ACC112 (cell line): Measurements from ENCODE around the gene ADCY1.

Source experiments
- H2AFZ ChIP-seq: fragments of 200-600 bp; sonication (generic); one replicate; pipeline ENCODE4 v1.6.0; 2017; ENCODE audit warnings: antibody characterized with exemption, low read length; ENCODE audit not compliant: unreplicated experiment
- H3K27ac ChIP-seq: fragments of 200-600 bp; sonication (generic); 2 replicates; pipeline ENCODE4 v1.5.1; 2014; ENCODE audit warnings: low read depth, mild to moderate bottlenecking, antibody characterized with exemption, low read length, moderate library complexity
- H3K27me3 ChIP-seq: fragments of 200-600 bp; sonication (generic); 2 replicates; pipeline ENCODE4 v1.6.1; 2014; ENCODE audit warnings: mild to moderate bottlenecking, antibody characterized with exemption, low read length, moderate library complexity, mixed read lengths; ENCODE audit not compliant: insufficient read depth
- H3K36me3 ChIP-seq: fragments of 200-600 bp; sonication (generic); 2 replicates; pipeline ENCODE4 v1.6.1; 2016; ENCODE audit warnings: mild to moderate bottlenecking, antibody characterized with exemption, low read length, moderate library complexity, mixed read lengths; ENCODE audit not compliant: insufficient read depth
- H3K4me1 ChIP-seq: fragments of 200-600 bp; sonication (generic); one replicate; pipeline ENCODE4 v1.6.1; 2016; ENCODE audit warnings: low read length, mixed read lengths; ENCODE audit not compliant: insufficient read depth, unreplicated experiment, control insufficient read depth
- H3K4me3 ChIP-seq: fragments of 200-600 bp; sonication (generic); 2 replicates; pipeline ENCODE4 v1.5.1; 2014; ENCODE audit warnings: mild to moderate bottlenecking, low read depth, low read length
- H3K79me2 ChIP-seq: fragments of 200-600 bp; sonication (generic); one replicate; pipeline ENCODE4 v1.6.0; 2016; ENCODE audit warnings: low read length; ENCODE audit not compliant: control insufficient read depth, unreplicated experiment, insufficient read depth

The ADCY1 gene

DNA sequence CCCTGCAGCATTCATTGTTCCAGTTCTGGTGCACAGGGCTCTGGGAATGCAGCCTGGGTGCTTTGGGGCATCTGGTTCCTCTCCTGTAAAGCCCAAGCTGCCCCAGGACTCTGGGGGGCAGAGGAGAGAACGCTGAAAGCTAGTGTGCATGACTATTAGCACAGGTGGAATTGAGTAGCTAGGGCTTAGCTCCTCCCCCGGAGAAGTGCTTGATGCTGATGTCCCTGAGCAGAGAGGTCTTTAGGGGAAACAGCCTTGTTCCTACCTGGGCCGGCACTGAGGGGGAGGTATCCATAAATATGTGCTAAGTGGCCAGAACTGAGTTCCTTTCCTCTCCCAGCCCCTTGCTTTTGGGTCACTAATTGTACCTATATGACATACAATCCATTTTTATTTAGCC is 3.9 kb downstream of the ADCY1 start:
- no peaks in the 10 kb centered on the region for H3K4me1 ChIP-seq
- H3K36me3 ChIP-seq, result no peaks in the 10 kb centered on the region
- peaks cover 55% of the 10 kb centered on the region for H3K27me3 ChIP-seq
- H3K27ac ChIP-seq, result no peak overlapping the region
- no peaks in the 10 kb centered on the region for H3K79me2 ChIP-seq
- no peak overlapping the region for H3K4me3 ChIP-seq
- H2AFZ ChIP-seq, result no peak overlapping the region

DNA sequence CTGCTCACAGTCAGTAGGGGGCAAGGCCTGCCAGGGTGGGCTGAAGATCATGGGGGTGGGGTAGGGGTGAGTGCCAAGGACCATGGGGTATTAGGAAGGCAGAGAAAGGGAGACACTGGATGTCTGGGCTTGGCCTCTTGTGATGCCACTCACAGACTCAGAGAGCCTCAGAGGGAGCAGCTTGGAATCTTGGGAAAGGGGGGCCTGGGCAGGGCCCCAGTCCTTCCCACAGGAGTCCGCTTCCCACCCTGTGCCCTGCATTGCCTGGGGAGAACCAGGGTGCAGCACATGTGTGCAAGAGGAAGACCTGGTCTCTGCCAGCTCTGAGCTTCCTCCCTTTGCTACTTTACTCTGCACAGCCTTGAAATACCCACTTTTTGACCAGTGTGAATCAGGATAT is 4.3 kb downstream of the ADCY1 start:
- no peaks in the 10 kb centered on the region for H3K36me3 ChIP-seq
- peaks cover 51% of the 10 kb centered on the region for H3K27me3 ChIP-seq
- H3K27ac ChIP-seq, result no peak overlapping the region
- H2AFZ ChIP-seq, result no peak overlapping the region
- H3K4me3 ChIP-seq, result no peak overlapping the region
- H3K79me2 ChIP-seq, result no peaks in the 10 kb centered on the region
- H3K4me1 ChIP-seq, result no peaks in the 10 kb centered on the region

DNA sequence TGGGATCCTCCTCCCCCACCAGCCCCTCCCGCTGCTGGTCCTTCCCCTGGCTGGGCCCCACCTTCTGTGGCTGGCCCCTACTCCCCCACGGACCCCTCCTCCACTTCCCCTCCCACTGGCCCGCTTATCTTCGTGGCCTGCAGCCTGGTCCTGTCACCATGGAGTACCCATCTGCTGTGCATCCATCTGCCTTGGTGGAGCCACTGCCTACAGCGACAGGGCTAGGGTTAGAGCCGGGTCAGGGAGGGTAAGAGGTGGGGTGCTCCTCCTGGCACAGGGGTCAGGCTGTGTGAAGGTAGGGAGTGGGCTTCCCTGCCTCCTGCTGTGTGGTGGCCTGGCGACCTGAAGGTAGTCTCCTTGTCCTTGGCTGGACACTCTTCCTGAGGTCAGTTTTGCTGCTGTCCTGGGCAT is 5.2 kb downstream of the ADCY1 start:
- H3K27ac ChIP-seq, result no peak overlapping the region
- H3K27me3 ChIP-seq, result peaks cover 45% of the 10 kb centered on the region
- H3K4me1 ChIP-seq, result no peaks in the 10 kb centered on the region
- H3K4me3 ChIP-seq, result no peak overlapping the region
- no peaks in the 10 kb centered on the region for H3K36me3 ChIP-seq
- H3K79me2 ChIP-seq, result no peaks in the 10 kb centered on the region
- H2AFZ ChIP-seq, result no peak overlapping the region

DNA sequence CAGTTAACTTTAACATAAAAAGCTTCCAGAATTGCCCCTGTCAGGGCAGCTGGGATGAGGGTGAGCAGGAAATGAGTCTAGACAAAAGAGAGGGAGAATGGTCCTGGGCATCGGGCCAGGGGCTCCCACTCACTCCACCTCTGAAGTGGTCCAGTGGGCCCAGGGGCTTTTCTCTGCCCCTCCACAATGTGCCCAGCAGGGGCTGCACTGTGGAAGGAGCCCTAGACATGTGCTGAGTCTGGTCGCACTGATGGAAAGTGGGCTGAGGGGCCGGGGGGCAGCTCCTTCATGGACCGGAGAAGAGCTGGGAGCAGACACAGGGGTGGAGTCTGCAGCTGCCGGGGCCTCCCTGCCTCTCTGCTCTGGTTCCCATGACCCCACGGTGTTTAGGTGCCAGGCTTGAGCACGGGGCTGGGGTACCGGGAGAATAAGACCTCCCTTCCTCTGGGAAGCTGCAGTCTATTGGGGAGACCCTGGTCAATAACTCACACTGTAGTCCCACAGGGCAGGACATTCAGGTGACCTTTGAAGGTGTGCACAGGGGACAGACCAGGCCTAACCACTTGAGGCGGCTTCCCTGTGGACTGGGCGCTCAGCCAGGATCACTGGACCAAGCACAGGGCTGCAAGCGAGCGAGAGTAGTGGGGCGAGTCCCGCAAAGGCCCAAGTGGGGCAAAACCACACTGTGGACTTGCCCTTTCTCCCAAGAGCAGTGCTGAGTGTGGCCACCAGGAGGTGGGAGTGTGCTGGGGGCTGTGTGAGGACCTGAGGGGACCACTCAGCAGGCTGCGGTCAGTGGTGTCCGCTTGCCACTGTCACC is 6.1 kb downstream of the ADCY1 start:
- peaks cover 37% of the 10 kb centered on the region for H3K27me3 ChIP-seq
- no peaks in the 10 kb centered on the region for H3K4me1 ChIP-seq
- H3K36me3 ChIP-seq, result no peaks in the 10 kb centered on the region
- no peak overlapping the region for H3K27ac ChIP-seq
- no peak overlapping the region for H3K4me3 ChIP-seq
- H2AFZ ChIP-seq, result no peak overlapping the region
- H3K79me2 ChIP-seq, result no peaks in the 10 kb centered on the region

DNA sequence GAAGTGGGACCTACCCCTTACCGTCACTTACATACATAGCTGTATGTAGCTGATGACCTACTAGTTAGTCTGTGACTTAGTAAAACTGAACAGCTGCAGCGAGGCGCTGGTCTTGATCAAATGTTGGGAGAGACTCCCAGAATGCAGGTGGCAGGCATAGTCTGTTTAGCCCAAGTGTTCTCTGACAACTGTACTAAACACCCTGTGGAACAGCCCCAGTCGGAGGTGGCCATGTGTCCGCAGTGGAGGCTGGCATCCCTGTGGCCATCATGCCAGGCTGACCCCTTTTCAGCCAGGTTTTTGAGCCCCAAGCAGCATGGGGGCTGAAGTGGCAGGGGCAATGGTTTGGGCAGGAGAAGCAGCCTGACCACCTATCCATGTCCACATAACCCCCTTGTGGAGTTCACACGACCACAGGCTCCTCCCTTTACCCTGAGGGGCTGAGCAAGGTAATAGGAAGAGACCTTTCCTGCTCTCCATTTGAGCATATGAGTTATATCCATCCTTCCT is 7.2 kb downstream of the ADCY1 start:
- Histone ChIP-seq H3K27me3 (peaks cover 27% of the 10 kb centered on the region), H3K27ac (no peak overlapping the region), H3K4me1 (no peaks in the 10 kb centered on the region), H3K4me3 (no peak overlapping the region), H3K36me3 (no peaks in the 10 kb centered on the region), H2AFZ (no peak overlapping the region), H3K79me2 (no peaks in the 10 kb centered on the region)

DNA sequence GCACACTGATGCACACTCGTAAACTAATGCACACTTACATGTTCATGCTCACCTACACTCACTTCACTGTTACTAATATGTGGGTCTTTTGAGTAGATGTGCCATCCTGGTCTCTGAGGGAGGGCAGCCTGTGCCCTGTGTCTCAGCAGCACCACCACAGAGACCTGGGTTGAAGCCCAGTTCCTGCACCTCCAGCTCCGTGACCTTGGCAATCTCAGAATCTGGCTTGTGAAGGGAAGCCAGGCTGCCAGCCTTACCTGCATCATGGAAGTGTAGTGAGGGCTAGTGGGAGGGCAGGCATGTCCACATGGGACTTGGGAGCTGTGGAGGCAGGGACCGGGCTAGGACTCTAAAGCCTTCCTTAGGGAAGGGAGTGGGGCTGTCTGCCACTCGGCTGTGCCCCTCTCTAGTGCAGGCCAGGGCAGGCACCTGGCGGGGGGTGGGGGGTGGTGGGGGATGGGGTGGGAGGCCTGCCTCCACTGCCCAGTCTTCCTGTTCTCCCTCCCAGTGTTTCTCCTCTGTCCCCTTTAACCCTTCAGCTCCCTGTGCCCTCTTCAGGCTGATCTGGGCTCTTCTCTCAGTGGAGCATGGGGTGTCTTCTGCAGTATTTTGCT is 8.1 kb downstream of the ADCY1 start:
- no peaks in the 10 kb centered on the region for H3K79me2 ChIP-seq
- H3K36me3 ChIP-seq, result no peaks in the 10 kb centered on the region
- no peak overlapping the region for H3K27ac ChIP-seq
- H2AFZ ChIP-seq, result no peak overlapping the region
- H3K4me3 ChIP-seq, result no peak overlapping the region
- no peaks in the 10 kb centered on the region for H3K4me1 ChIP-seq
- H3K27me3 ChIP-seq, result peaks cover 17% of the 10 kb centered on the region

DNA sequence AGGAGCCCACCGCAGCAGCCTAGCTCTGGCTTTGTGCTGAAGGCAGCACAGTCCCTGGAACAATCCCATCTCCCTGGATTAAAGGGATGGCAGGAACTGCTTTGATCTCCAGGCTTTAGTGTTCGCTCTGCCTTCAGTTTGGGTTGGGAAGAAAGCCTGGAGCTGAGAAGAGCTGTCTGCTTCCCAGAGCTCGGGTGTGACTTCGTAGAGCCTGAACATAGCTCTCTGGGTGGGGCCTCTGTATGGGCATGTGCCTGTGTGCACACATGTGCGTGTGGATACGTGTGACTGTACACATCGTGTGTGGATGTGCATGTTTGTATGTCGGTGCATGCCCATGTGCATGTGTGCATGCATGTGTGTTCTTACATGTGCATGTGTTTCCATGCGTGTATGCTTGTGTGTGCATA is 8.7 kb downstream of the ADCY1 start:
- Histone ChIP-seq H3K4me3 (no peak overlapping the region), H3K36me3 (no peaks in the 10 kb centered on the region), H3K79me2 (no peaks in the 10 kb centered on the region), H2AFZ (no peak overlapping the region), H3K27ac (no peak overlapping the region), H3K4me1 (no peaks in the 10 kb centered on the region), H3K27me3 (peaks cover 11% of the 10 kb centered on the region; the same call in 1 of the 2 replicates)

DNA sequence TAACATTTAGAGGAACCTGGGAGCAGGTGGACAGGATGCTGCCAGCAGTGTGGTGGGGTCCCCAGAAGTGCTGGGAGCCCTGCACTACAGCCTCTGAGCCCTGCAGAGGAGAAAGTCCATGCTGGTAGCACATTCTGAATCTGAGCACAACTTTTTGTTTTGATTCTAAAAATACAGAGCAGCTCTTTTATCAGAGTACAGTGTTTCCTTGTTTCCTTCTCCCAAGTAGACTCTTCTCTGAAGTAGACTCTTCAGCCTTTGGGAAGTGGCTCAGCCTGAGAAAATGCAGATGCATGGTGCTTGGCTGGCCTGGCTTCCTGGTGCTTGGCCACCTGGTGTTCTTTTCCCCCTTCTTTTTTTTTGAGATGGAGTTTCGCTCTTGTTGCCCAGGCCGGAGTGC is 9.1 kb downstream of the ADCY1 start:
- no peaks in the 10 kb centered on the region for H3K79me2 ChIP-seq
- no peak overlapping the region for H3K27ac ChIP-seq
- H3K4me3 ChIP-seq, result no peak overlapping the region
- H3K36me3 ChIP-seq, result no peaks in the 10 kb centered on the region
- peaks cover 7% of the 10 kb centered on the region; the same call in 1 of the 2 replicates for H3K27me3 ChIP-seq
- no peak overlapping the region for H2AFZ ChIP-seq
- no peaks in the 10 kb centered on the region for H3K4me1 ChIP-seq

DNA sequence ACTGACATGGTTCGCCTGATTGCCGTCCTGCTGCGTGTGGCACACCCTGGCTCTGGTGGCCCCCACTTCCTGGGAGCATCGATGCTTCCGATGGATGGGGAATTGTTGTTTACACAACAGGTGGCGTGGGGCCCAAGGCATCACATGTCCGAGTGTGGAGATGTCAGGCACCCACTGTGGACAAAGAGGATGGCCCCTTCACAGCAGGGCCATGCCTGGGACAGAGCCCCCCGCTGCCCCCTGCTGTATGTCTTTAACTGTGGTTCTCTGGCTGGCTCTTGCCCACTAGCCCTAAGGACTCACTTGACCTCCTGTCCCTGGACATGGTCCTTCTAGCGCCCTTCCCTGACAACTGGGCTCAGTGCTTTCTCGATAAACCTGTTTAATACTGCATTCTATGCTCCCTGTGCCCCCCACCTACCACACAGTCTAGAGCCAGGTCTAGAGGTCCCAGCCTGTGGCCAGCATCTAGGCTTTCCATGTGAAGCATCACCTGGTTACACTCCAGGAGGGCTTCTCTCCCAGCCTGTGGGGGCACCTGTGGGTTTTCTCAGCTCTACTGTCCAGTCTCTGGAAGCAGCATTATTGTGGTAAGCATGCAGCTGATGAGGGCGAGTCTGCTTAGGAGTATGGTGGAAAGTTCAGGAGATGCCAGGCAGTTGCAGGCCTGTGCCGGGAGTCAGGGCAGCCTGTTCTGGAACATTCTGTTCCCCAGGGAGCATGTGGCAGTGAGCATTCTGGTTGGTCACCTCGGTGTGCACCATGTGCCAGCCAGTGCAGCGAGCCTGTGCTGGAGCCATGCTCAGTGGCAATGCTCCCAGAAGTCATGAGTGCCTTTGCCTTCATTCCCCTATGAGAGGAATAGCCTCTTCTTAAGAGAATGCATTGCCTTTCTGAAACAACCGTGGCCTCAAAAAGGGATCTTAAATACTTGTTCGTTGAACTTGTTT is 10.4 kb downstream of the ADCY1 start:
- Histone ChIP-seq H3K36me3 (no peaks in the 10 kb centered on the region), H3K4me1 (no peaks in the 10 kb centered on the region), H3K27ac (no peak overlapping the region), H3K79me2 (no peaks in the 10 kb centered on the region), H3K27me3 (no peaks in the 10 kb centered on the region; the same call in 1 of the 2 replicates), H2AFZ (no peak overlapping the region), H3K4me3 (no peak overlapping the region)

DNA sequence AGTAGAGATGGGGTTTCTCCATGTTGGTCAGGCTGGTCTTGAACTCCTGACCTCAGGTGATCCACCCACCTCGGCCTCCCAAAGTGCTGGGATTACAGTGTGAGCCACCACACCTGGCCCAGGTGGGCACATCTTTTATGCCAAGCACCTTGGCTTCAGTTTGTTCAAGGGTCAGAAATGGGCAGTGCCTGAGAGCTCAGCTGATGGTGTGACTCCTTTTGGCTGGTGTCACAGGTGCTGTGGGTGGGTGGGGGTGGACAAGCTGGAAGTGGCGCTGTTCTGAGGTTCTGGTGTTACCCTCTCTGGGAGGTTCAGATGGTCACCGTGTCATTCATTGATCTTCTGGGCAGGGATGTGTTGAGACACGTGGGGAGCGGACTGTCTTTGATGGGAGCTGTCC is 11.5 kb downstream of the ADCY1 start:
- H3K4me1 ChIP-seq, result no peaks in the 10 kb centered on the region
- no peak overlapping the region for H2AFZ ChIP-seq
- no peaks in the 10 kb centered on the region for H3K36me3 ChIP-seq
- no peak overlapping the region for H3K27ac ChIP-seq
- H3K4me3 ChIP-seq, result no peak overlapping the region
- H3K79me2 ChIP-seq, result no peaks in the 10 kb centered on the region
- no peaks in the 10 kb centered on the region; the same call in 1 of the 2 replicates for H3K27me3 ChIP-seq
